ENCODE results near the gene MED13.
A peak's percentile ranks its signal among the peaks of the same experiment; 100 is the strongest.
"Not testable (repeated sequence)": the region's sequence is repeated elsewhere in the genome, so short reads cannot be mapped to it uniquely, and the experiment has no call there.

Gene MED13

DNA sequence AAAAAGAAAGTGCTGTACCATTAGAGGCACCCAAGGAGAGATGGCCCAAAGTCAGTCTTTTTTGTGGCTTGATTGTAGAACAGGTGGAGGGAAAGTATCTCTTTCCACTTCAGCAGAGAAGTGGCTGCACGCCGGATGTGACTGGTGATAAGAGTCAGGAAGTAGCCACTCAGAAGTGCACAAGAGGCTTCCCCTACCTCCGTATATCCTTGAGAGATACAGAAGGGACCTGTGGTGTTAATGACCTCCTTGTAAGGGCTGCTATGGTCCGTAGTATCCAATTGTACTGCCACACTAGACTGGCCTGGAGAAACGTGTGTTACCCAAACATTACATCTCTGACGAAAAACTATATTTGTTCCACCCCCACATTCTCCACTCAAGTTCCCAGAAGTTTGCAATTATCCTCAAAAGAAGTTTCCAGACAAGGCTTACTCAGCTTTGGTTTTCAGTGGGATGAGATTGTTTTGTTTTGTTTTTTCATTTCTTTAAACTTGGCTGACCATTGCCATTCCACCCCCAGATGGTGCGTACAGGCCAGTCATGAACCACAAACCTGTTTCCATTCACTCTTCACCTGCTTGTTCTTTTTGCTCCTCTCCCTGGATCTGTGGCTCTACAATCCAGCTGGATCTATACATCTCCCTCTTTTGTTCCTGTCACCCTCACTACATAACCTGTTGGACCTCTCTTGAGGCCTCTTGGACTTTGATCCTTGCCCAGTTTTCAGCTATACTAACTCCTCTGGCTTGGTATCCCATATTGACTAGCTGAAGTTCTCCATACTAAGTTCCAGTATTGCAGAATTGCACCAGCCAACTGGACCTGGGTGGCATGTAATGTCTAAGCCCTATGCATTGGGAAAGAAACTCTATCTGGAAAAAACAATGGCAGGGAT lies 20.7 kb upstream of the MED13 start:
- DNase-seq, result peak; percentile 70

- no peak for DNase-seq
These were observed 19.5 kb upstream of the MED13 start for GRCh38 chr17:62084585-62084984.

DNA sequence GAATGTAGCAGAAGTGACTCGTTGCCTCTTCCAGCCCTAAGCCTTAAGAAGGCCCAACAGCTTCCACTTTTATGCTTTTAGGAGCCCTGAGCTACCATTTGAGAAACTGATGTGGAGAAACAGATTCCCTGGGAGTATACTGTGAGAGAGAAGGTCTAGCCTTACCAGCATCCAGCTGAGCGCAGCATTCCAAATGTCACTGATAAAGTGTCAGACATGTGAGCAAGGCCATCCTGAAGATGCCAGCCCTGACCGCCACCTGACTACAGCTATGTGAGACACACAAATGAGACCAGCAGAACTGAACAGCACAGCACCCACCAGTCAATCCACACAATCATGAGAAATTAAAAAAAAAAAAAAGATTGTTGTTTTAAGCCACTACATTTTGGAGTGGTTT lies 18.6 kb upstream of the MED13 start:
- DNase-seq, result no peak

DNA sequence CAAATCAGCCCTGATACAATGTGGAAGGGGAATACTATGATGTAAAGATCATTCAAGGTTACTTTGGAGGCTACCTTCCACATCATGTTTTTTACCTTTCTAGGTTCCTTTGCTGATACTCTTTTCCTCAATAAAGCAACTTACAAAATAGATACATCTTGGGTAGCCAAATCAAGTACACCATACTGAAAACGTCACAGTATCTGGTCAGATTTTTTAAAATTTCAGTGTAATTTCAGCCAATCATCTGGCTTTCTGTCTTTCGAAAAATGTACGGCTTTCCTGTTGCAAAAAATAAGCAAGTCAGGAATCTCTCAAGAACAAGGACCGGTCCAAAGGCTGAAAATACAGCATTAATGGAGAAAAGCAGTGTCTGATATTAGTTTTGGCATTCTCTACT lies 15.6 kb upstream of the MED13 start:
- DNase-seq, result no peak

GRCh38 chr17:62078009-62078408 lies 12.9 kb upstream of the MED13 start:
- DNase-seq, result no peak

GRCh38 chr17:62076864-62077788 lies 12.0 kb upstream of the MED13 start:
- DNase-seq, result no peak

- no peak for DNase-seq
These were observed 10.3 kb upstream of the MED13 start for GRCh38 chr17:62075308-62075815.

DNA sequence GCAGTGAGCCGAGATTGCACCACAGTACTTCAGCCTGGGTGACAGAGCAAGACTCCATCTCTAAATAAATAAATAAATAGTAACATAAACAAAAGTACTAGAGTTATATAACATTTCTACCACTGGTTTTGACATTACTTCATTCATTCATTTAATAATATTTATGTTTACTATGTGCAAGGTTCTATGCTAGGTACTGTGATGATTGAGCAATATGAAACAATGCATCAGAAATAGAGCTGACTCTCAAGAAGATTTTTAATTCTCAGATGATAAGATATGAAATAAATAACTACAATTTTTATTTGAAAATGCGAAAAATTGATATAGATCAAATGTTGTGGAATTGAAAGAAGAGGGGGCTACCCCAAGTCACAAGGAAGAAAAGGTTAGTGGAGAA lies 8.9 kb upstream of the MED13 start:
- DNase-seq, result no peak

GRCh38 chr17:62072855-62073254 lies 7.8 kb upstream of the MED13 start:
- not testable (repeated sequence) for DNase-seq

DNA sequence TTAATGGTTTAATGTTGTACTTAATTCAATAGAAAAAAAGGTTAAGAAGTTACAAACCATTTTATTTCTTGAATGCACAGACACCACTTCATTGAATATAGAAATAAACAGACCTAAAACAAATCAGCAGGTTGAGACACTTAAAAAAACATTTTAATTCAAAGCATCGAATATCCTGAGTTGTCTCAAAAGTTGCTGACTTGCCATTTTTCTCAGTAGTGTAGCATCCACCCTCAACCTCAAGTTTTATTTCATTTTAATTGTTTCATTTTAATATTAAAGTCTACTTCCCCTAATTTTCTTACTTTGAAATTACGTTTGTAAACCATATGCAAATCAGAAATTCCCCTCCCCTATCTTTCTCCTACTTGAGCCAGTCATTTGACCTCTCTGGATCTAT lies 5.8 kb upstream of the MED13 start:
- DNase-seq, result no peak

- DNase-seq, result no peak
These were observed 2.4 kb upstream of the MED13 start for GRCh38 chr17:62067165-62068145.

- DNase-seq, result peak; percentile 93
These were observed 762 bp upstream of the MED13 start for GRCh38 chr17:62065611-62066468.

DNA sequence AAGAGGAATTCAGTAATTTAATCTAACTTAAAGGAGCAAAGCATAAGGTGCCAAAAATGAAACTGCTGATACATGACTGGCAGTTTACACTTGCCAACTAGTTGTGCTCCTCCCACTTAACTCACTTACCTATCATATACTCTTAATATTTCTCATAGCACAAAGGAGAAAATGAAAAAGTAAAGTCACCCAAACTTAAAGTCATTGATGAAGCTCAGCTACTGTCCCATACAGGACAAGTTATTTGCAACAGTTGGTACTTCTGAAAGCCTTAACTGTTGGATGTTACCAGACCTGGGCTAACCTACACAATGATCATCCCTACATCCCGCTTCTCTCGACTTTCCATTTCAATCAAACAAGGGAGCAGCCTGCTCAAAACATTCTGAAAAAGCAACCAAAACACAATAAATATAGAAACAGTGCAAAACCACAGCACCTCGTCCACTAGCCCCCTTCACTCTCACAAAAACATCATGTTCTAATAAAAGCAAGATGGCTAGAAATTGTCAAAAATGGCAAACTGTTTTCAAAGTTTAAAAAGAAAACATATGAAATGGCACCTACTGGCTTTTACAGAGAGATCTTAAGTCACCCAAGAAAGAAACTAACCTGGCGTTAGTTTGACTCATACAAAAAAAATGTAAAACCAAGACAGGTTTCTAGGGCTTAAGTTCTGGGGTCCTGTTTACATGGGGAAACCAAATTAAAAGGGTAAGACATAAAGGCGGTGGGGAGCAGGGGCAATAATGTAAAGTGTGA lies 868 bp downstream of the MED13 start:
- DNase-seq, result no peak

DNA sequence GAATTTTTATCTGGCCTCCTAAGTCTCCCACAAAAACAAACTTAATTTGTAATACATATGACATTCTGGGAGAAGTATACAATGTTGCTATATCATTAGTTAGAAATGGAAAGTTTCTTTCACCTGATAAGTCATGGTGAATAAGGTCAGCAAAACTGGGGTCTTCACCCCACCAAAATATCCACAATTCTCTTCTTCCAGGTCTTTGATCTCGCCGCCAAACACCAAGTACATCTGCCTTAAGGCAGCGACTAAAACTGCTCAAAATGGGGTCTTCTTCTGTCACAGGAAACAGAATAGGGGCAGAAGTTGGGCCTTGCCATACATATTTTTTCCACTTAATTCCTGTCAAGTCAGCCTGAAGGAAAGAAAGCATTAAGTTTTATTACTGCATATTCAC lies 2.1 kb downstream of the MED13 start:
- no peak for DNase-seq

DNA sequence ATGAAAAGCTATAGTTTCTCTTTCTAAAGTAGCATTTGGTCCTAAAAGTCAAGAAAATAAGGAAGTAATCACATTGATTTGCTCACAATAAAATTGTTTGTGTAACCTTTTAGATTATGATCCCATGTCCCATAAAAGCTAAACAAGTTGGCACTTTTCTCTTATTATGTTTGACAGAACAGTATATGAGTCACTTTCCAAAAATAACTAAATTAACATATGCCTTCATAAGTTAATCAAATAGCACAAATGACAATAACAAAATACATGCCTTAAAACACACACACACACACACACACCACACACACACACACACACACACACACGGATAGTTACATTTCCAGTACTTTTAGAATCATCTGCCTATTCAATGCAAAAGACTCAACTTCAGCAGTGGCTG lies 2.8 kb downstream of the MED13 start:
- no peak for DNase-seq

- DNase-seq, result no peak
These were observed 5.7 kb downstream of the MED13 start for GRCh38 chr17:62059414-62059813.

GRCh38 chr17:62058611-62059010 lies 6.5 kb downstream of the MED13 start:
- DNase-seq, result no peak

DNA sequence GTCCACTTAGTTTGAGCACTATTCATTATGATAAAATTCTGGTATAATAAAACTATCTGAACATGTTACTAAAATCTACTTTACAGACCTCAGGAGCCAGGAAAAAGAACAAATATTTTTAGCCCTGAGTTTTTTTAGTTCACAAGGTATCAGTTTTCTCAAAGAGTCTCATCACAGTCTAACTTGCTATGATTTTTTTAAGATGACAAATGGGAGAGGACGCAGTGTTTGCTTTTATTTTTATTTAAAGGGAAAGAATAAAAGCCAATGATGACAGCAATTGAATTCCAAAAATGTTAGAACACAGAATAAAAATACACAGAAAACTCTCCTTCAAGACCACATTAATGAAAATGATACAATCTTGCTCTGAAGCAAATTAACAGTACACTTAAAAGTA lies 7.4 kb downstream of the MED13 start:
- no peak for DNase-seq

DNA sequence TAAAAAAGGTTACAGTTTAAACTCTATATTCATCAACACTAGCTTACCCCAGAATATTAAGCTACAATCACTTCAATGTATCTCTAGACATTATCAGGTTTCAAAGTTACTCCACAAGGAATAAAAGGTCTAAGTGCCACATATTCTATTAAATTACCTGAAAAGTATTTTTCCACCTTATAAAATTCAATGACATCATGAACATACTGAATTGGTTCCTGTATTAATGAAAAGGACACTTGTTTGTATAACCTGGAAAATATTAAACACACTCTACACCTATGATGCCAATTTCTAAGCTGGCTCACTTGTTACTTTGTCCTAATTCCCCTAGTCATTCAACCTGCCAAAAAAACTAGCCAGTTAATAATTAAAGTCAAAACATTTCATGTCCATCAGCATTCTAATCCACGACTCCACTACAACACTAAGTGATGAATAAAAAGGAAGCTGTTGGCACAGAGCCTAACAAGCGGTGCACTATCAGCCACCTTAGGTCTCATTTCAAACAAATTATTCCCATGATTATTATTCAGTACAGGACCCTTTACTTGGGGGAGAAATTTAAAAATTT lies 12.2 kb downstream of the MED13 start:
- no peak for DNase-seq

GRCh38 chr17:62051053-62051452 lies 14.0 kb downstream of the MED13 start:
- no peak for DNase-seq

Measured in NCI-H2029 (cell line).